CD4-positive, alpha-beta T cell treated with Interleukin-4 for 4 hours (primary cell): Measurements from ENCODE around the gene ABHD4.
"Not testable (repeated sequence)": the region's sequence is repeated elsewhere in the genome, so short reads cannot be mapped to it uniquely, and the experiment has no call there.

Experiments used
- DNase-seq: peaks from one replicate; pipeline ENCODE4 v3.0.0-alpha.2; 2020

The ABHD4 gene

DNA sequence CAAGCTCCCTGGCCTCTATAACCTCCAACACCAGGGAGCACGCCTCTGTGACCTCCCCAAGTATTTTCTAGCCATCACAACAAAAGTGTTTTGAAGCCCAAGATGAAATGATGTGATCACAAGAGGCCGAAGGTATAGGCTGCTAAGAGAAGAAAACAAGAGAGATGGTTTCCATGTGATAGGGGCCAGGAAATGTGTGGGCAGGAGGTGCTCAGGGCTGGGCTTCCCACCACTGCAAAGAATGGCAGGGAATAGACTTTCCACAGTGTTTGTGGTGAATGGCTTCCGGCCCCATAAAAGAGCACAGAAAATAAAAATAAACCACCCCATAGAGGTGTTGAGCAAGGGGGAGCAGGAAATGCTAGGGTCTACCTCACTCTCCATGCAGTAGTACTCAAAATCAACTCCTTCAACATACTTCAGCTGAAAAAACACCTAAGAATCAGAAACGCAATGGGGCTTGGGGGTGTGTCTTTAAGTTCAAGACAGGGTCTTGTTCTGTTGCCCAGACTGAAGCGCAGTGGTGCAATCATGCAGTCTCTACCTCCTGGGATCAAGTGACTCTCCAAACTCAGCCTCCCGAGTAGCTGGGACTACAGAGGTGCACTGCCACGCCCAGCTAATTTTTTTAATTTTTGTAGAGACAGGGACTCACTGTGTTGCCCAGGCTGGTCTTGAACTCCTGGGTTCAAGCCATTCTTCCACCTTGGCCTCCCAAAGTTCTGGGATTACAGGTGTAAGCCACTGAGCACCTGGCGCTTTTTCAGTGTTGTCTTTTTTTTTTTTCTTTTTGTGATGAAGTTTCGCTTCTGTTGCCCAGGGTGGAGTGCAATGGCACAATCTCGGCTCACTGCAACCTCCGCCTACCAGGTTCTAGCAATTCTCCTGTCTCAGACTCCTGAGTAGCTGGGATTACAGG, 36.2 kb upstream of the ABHD4 start:
- DNase-seq = peak; percentile 95

DNA sequence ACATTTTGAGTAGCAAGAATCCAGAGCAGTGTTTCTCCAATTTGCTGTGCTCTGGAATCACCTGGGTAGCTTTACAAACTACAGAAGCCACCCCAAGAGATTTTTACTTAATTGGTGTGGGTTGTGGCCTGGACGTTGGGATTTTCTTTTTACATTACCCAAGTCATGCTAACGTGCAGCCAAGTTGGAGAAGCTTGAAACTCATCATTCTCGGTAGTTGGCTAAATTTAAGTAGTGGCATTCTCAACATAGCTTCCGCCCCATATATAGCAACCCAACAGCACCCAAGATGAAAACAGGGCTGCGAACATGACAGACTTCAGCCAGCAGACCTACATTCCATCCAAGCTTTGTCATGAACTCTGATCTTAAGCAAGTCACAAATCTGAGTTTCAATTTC, 34.1 kb upstream of the ABHD4 start:
- no peak for DNase-seq

DNA sequence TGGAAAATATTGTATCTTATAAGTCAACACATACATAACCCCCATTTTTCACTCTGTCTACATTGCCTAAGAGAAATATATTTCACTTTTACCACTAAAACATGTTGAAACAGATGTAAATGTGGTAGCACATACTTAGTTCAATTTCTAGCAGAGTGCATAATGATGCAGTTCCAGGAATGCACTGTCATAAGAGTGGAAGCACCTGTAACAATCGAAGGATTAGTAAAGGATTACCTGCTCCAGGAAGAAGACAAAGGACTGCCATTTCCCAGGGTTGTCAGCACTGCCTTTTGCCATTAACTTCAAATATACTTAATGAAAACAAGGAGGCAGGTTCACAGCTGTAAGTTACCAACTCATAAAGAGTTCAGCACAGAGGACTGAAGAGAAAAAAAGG, 33.6 kb upstream of the ABHD4 start:
- DNase-seq = no peak

DNA sequence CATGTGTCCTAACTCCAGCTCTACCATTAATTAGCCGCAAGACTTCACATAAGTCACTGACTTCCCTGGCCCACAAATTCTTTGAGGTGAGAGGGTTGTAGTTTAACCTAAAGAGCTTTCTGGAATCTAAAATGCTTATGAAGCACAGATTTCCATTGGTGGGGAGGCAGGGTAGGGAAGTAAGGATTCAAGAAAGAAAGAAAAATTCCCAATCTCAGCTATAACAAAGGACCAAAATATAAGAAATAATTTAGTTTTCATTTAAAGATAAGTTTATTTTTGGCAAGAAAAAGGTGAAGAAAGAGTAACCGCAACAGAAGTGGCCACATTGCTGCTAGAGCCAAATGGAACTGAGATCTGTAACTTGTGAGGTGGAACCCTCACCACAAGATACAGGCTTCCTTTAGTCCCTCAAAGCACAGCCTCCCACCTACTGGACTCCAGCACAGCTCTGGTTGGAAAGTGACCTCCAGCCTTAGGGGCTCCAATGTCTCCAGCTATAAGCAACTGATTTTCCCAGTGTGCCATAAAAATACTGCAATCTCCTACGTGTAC, 32.6 kb upstream of the ABHD4 start:
- DNase-seq = no peak

DNA sequence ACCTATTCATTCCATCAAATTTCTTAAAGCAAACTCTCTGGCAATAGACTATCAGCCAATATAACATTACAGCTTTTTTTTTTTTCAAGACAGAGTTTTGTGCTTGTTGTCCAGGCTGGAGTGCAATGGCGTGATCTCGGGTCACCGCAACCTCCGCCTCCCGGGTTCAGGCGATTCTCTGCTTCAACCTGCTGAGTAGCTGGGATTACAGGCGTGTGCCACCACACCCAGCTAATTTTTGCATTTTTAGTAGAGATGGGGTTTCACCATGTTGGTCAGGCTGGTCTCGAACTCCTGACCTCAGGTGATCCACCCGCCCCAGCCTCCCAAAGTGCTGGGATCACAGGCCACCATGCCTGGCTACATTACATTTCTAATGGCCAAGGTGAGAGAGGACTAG, 31.8 kb upstream of the ABHD4 start:
- DNase-seq = not testable (repeated sequence)

DNA sequence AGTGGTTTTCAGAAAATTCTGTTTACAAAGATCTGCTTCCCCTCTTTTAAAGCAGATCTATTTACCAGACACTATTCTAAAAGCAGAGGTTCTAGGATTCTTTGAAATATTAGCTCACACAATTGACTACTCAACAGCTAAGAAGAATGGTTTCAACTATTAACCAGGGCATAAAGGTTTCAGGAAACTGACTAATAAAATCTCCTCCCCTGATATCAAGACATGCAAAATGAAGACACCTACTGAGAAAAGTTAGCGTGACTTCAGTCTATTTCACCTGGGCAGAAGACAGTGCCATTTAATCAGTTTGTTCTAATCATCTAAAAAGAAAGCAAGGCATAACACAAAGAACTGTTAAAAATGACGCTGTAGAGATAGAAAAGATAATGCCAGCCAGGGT, 31.3 kb upstream of the ABHD4 start:
- DNase-seq = peak; percentile 88

DNA sequence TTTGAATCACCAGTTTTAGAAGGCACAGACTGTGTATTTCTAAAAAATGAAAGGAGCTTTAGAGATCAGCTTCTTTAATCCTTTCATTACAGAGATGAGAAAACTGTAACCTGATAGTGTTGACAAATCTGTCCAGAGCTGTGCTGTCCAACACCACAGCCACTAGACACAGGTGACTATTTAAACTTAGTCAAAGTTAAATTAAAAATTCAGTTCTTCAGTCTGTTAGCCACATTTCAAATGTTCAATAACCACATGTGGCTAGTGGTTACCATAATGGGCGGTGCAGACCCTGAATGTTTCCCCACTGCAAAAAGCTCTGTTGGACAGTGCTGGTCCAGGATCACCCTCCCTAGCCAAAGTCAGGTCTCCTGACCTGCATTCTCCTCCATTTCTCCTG, 30.7 kb upstream of the ABHD4 start:
- DNase-seq = no peak

DNA sequence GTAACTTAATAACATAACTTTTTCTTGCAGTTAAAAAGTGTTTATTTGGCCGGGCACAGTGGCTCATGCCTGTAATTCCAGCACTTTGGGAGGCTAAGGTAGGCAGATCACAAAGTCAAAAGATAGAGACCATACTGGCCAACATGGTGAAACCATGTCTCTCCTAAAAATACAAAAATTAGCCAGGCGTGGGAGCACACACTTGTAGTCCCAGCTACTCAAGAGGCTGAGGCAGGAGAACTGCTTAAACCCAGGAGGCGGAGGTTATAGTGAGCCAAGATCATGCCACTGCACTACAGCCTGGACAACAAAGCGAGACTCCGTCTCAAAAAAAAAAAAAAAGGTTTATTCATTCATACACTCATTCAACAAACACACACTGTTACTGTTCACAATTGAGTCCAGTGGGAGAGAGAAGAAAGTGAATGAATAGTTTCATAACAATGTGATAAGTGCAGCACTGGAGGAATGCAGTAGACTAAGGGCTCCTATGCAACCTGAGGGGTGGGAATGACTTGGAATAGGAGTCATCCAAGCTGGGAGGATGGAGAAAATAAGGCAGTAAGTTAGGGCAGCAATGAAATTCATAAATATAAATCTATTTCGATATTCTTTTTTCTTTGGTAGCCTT, 28.9 kb upstream of the ABHD4 start:
- no peak for DNase-seq

DNA sequence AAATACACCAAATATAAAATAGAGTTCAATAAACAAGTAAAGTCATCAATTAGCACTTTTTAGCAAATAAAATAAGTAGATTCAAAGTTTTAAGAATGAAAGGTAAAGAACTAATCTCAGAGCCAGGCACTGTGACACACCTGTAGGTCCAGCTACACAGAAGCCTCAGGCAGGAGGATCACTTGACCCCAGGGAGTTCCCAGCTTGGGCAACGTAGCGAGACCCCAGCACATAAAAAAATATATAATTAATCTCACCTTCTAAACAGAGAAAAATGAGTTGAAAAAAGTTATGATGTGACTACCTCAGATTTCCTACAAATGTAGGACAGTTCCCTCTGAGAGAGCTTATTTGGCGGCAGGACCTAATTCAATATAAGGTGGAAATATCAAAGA, 28.4 kb upstream of the ABHD4 start:
- no peak for DNase-seq

DNA sequence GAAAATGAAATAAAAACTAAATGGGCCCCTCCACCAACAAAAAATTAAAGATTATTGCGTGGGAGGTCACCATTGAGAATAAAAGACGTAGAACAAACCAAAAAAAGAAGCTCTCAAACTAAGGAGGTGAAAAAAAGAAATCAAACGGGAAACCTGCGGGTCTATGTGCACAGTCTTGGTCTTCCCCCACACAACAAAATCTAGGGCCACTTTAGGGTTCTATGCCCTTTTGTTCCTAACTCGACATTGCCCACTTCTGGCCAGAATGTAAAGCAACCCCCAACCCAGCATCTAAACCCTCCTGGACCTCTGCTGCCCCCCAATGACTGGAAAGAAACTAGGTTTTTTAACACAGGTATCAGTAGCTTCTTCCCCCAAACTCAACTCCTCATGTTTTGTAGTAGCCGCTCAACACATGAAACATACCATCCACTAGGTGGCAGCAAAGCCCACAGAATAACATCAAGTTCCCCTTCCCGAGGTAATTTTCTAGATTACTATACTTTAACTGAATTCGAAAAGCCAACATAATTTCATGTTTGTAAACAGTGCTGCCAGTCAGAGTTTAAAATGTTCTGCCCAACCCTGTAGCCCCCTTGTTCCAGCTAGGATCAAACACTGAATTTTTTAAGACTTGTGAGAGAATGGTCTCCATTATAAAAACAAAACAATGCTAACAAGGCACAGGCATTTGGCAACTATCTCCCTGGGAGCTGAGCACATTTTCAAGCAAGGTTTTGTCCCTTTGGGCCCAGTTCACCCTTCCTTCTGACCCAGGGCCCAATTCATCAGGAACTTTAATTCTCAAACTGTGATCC, 27.8 kb upstream of the ABHD4 start:
- DNase-seq = peak; percentile 98

DNA sequence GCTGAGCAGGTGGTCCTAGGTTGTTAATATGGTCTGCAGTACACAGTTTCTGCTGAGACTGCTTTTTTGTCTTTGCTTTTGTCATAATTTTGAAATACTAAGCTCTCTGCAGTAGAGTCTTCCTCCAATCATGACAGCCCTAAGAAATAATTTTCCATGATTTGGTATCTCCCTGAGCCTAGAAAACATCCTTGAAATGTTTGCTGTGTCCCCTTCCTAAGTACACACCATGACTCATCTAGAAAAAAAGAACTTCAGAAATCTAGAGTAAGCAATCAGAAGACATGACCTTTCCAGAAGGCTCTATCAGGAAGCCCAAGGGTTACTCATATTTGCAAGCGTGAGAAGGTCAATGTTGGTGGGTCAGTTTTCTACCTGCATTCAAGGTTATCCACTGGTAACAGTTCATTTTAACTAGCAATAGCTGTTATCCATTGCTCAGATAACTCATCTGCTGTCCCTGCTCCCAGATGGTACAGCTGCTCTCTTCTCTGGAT, 25.5 kb upstream of the ABHD4 start:
- no peak for DNase-seq

DNA sequence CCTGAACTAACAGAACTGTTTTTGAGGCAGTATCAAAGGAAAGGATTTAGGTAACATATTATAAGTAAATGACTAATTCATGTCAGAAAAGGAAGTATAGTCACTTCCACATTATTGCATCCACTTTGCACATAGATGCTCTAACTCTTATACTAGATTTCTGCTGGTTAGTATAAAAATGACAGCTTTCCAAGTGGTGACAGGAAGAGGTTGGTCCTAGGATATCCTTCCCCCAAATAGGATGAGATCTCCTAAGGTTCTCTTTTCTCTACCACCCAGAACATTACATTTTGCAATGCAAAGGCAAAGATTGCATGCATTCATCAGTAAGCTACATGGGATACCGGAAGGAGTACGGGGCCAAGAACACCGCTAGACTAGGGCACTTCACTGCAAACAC, 24.3 kb upstream of the ABHD4 start:
- no peak for DNase-seq

DNA sequence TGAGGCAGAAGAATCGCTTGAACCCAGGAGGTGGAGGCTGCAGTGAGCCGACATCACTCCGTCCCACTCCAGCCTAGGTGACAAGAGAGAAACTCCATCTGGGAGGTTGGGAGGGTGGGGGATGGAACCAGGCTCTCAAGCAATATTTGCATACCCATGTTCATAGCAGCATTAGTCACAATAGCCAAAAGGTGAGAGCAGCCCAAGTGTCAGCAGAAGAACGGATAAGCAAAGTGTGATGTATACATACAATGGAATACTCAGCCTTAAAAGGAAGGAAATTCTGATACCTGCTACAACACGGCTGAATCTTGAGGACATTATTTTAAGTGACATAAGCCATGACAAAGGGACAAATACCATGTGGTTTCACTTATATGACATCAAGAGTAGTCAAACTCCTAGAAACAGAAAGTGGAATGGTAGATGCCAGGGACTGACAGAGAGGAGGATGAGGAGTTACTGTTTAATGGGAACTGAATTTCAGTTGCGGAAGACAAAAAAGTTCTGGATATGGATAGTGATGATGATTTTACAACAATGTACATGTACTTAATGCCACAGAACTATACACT, 20.7 kb upstream of the ABHD4 start:
- no peak for DNase-seq

DNA sequence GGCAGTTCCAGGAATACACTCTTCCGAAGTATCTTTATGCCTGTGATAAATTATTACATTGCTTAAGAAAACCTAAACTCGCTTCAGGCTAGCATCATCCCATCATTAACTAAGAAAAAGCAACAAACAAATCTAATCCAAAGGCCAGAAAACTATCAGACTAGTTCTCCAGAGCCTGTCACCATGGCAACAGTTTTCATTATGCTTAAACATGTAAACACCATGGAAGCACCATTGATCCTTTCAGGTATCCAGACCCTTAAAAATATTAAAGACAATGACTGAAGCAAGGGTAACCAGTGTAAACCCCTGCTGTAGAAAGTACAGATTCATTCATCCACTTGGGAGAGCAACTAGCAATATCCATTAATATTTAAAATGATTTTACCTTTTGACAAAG, 18.9 kb upstream of the ABHD4 start:
- no peak for DNase-seq

DNA sequence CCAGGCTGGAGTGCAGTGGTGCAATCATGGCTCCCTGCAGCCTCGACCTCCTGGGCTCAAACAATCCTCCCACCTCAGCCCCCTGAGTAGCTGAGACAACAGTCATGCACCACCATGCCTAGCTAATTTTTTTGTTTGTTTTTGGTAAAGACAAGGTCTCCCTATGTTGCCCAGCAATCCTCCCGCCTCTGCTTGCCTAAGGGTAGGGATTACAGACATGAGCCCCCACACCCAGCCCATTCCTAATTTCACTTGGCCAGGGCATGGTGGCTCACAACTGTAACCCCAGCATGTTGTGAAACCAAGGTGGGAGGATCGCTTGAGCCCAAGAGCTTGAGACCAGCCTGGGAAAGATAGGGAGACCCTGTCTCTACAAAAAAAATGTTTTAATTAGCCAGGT, 18.2 kb upstream of the ABHD4 start:
- DNase-seq = no peak

DNA sequence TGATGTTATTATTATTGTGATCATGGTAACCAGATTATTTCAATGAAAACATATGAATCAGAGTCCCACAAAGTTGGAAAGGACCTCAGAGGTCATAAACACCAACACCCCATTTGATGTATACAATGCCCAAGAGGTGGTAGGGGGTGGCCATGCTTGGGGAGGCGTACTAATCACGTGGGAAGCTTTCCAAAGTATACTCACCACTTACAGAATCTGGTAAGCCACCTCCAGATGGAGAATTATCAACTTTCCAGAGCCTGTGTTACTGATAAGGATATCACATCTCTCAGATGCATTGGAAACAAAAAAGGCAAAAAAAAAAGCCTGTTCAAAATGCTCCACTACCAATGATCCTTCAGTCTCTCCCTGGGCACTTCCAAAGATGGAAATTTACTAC, 17.5 kb upstream of the ABHD4 start:
- DNase-seq = no peak

DNA sequence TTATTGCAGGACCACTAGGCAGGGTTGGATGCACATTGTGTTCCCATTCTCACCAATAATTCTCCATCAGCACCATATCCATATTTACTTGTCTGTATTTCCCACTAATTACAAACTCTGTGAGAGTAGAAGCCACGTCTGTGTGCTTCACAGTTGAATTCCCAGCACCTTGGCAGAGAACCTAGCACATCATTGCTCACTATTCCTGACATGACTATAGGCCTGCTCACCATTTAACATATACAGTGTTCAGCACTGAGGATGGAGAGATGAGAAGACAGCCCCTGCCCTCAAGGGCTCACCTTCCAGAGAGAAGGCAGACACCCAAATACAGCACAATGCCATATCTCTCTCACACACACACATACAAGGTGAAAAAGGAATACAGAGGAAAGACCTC, 14.1 kb upstream of the ABHD4 start:
- no peak for DNase-seq

DNA sequence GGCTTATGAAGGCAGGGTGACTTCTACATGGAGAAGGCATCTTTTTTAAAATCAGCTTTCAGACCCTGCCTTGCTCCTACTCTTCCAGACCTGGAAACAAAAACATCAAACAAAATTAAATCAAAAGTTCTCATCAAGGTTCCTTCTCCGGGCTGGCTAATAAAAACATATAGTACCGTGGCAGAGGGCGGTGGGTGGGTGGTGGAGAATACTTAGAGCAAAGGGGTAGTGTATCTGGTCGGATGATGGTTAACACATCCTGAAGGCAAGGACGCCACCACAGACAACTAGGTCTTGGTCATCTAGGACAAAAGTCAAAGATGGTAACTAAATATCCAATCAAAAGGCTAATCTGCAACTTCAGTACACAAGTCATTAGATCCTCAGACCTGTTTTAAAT, 10.9 kb upstream of the ABHD4 start:
- no peak for DNase-seq

DNA sequence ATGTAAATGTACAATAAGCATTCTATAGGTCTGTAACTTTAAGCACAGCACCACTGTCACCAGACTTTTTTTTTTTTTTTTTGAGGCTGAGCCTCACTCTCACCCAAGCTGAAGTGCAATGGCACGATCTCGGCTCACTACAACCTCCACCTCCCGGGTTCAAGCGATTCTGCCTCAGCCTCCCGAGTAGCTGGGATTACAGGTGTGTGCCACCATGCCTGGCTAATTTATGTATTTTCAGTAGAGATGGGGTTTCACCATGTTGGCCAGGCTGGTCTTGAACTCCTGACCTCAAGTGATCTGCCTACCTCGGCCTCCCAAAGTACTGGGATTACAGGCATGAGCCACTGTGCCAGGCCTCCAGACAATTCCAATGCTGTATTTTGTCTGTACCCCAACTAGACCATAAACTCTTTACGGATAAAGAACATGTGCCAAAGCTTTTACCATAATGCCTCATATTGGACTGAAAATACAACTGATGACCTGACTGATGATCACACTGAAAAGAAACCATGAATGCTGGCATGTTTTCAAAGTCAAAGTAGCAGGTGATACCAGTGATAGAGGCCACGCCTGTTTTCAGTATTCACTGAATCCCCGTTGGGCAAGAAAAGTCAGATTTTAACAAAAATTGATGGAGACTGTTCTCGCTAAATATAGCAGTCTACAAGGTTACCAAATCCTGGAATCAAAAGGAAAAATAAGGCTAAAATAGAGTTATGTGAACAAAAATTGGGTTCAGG, 10.2 kb upstream of the ABHD4 start:
- peak; percentile 38 for DNase-seq

DNA sequence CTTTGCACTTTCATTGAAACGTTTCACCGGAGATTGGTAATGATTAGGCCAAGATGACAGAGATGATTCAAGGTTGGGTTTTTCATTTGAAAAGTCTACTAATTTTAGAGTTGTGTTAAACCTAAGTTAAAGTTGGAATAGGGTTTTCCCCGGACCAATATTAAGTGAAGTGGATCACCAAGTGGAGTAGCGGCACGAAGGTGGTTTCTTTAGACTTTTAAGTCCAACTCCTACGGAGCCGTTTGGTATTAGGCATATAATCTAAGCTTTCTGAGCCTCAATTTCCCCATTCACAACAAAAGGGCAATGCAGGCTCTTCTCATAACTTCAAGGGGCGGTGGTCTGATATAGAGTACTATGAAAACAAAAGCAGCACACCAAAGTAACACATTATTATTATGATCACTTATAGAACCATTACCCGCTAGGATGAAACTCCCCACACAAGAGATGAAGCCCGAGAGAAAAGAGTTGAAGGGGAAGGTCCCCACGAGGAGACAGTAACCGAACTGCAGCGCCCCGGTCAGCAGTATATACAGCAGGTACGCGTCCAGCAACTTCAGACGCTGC, 9.5 kb upstream of the ABHD4 start:
- peak; percentile 72 for DNase-seq

DNA sequence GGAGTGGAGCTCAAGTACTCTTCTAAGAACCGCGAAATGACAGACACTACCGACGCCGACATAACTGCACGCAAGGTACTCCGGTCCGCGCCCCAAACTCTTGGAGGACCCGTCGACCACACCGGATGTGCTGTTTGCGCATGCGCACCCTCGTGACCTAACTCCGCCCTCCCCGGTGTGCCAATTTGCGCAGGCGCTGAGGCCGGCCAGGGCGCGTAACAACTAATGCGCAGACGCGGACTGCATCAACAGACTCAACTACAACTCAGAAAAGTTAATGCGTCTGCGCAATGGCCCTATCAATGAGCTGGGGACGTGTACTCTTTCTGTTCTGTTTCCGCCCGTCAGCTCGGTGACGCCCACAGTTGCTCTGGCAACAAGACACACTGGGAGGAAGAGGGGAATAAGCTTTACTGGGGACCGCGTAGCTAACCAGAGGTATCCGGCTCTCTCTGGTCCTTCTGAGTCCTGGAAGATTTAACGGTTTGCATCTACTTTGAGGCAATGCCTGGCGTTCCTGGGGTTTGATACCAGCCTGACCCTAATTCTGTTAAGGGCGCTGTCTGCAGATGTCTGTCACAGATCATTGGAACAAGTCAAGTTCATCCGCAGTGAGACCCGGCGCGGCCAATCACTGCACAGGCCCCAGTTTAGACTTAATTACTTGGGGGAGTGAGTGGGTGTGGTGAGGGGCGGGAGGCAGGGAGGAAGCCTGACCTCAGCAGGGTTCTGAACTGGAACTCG, 8.8 kb upstream of the ABHD4 start, which contains the start of gene DAD1:
Gene DAD1, minus strand, starts transcription at position 129 of the 744 bp plus-strand sequence. Its CDS starts 67 bp downstream, at position 62.
- peak; percentile 99 for DNase-seq
